ENCODE measurements around the gene TRRAP. TPM values are rescaled to one million over a fixed set of nuclear protein-coding genes. Genes with fewer than 3 reads are reported as not detected.

TRRAP gene
- total and polyA plus RNA-seq, 2 experiments from 2014 or later = 14.9 to 58.7 TPM

DNA sequence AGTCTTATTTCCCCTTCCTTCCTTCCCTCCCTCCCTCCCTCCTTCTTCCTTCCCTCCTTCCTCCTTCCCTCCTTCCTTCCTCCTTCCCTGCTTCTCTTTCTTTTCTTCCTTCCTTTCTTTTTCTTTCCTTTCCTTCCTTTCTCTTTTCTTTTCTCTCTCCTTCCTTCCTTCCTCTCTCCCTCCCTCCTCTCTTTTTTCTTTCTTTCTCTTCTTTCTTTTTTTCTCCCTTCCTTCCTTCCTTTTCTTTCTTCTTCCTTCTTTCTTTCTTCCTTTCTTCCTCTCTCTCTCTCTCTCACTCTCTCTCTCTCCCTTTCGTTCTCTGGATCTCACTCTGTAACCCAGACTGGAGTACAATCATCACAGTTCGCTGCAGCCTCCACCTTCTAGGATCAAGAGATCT, 14.7 kb upstream of the TRRAP start (continued):
- TF ChIP-seq, protein P1, sequence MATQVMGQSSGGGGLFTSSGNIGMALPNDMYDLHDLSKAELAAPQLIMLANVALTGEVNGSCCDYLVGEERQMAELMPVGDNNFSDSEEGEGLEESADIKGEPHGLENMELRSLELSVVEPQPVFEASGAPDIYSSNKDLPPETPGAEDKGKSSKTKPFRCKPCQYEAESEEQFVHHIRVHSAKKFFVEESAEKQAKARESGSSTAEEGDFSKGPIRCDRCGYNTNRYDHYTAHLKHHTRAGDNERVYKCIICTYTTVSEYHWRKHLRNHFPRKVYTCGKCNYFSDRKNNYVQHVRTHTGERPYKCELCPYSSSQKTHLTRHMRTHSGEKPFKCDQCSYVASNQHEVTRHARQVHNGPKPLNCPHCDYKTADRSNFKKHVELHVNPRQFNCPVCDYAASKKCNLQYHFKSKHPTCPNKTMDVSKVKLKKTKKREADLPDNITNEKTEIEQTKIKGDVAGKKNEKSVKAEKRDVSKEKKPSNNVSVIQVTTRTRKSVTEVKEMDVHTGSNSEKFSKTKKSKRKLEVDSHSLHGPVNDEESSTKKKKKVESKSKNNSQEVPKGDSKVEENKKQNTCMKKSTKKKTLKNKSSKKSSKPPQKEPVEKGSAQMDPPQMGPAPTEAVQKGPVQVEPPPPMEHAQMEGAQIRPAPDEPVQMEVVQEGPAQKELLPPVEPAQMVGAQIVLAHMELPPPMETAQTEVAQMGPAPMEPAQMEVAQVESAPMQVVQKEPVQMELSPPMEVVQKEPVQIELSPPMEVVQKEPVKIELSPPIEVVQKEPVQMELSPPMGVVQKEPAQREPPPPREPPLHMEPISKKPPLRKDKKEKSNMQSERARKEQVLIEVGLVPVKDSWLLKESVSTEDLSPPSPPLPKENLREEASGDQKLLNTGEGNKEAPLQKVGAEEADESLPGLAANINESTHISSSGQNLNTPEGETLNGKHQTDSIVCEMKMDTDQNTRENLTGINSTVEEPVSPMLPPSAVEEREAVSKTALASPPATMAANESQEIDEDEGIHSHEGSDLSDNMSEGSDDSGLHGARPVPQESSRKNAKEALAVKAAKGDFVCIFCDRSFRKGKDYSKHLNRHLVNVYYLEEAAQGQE (IDR thresholded peaks at IDR 0.05; ENCODE audit: unreplicated experiment) = no peak
- TF ChIP-seq EZH2phosphoT487 (IDR thresholded peaks at IDR 0.05; ENCODE audit: unreplicated experiment) (no peak), ZNF331 (CRISPR knock-in tag; IDR thresholded peaks at IDR 0.05; ENCODE audit: low read depth) (no peak), ZNF114 (CRISPR knock-in tag; IDR thresholded peaks at IDR 0.05) (no peak), CREB1 (CRISPR knock-in tag; IDR thresholded peaks at IDR 0.05; ENCODE audit: low read depth) (no peak), STAT1 (IDR thresholded peaks at IDR 0.05; ENCODE audit: unreplicated experiment) (no peak), EZH2 (IDR thresholded peaks at IDR 0.05; ENCODE audit: low read depth, unreplicated experiment) (no peak)

DNA sequence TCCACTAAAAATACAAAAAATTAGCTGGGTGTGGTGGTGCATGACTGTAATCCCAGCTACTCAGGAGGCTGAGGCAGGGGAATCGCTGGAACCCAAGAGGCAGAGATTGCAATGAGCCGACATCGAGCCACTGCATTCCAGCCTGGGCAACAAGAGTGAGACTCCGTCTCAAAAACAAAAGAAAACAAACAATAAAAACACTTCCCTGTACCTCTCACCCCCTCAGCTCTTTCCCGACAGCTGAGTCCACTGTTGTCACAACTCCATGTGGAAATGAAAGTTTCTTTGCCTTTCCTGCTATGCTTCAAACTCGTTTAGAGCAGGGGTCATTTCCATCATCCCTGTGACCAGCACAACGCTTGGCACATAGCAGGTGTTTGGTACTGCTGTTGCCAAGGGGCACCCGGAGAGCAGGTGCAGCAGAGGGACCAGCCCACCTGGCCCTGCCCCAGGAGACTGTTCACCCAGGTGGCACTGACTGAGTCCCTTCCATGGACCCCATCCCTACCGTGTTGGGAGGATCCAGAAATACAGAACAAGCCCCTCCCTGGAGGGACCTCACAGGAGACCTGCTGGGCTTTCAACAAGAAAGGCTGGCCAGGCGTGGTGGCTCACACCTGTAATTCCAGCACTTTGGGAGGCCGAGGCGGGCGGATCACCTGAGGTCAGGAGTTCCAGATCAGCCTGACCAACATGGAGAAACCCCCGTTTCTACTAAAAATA, 13.4 kb upstream of the TRRAP start:
- Histone ChIP-seq H3K36me3 (ENCODE audit: insufficient read depth) (no peaks in the 10 kb centered on the region), H3K9me2 (ENCODE audit: insufficient read depth) (no peaks in the 10 kb centered on the region), H3F3A (replicated peaks; ENCODE audit: low read depth) (no peaks in the 10 kb centered on the region), H3K4me1 (ENCODE audit: insufficient read depth) (peaks cover 5% of the 10 kb centered on the region; the same call in 1 of the 2 replicates), H4K20me1 (replicated peaks; ENCODE audit: insufficient read depth) (no peaks in the 10 kb centered on the region), H3K27ac (ENCODE audit: low read depth) (no peak overlapping the region), H3K27me3 (ENCODE audit: insufficient read depth) (peaks cover 19% of the 10 kb centered on the region), H3K4me2 (no peak overlapping the region), H2AFZ (no peak overlapping the region), H3K4me3 (no peak overlapping the region), H3K79me2 (replicated peaks; ENCODE audit: insufficient read depth) (no peaks in the 10 kb centered on the region)
- no peak for DNase-seq (ENCODE audit: low spot score)
- no peaks in the 10 kb centered on the region for H3K9me3 Mint-ChIP-seq
- ATAC-seq = no peak
- H3K27ac Mint-ChIP-seq = no peak overlapping the region
- H3K4me1 Mint-ChIP-seq = peaks cover 3% of the 10 kb centered on the region; the same call in 2 of the 3 replicates
- H3K4me3 Mint-ChIP-seq = no peak overlapping the region
- H3K27me3 Mint-ChIP-seq (ENCODE audit: insufficient read depth, low read depth, poor library complexity) = peaks cover 19% of the 10 kb centered on the region
- no peaks in the 10 kb centered on the region; the same call in 2 of the 3 replicates for H3K36me3 Mint-ChIP-seq (ENCODE audit: low read depth)
- TF ChIP-seq POLR2AphosphoS5 (IDR thresholded peaks at IDR 0.05; ENCODE audit: low read depth) (no peak), EZH2 (IDR thresholded peaks at IDR 0.05; ENCODE audit: low read depth, unreplicated experiment) (no peak), CREB1 (CRISPR knock-in tag; IDR thresholded peaks at IDR 0.05; ENCODE audit: low read depth) (no peak), STAT1 (IDR thresholded peaks at IDR 0.05; ENCODE audit: unreplicated experiment) (no peak)
- TF ChIP-seq, protein P2, sequence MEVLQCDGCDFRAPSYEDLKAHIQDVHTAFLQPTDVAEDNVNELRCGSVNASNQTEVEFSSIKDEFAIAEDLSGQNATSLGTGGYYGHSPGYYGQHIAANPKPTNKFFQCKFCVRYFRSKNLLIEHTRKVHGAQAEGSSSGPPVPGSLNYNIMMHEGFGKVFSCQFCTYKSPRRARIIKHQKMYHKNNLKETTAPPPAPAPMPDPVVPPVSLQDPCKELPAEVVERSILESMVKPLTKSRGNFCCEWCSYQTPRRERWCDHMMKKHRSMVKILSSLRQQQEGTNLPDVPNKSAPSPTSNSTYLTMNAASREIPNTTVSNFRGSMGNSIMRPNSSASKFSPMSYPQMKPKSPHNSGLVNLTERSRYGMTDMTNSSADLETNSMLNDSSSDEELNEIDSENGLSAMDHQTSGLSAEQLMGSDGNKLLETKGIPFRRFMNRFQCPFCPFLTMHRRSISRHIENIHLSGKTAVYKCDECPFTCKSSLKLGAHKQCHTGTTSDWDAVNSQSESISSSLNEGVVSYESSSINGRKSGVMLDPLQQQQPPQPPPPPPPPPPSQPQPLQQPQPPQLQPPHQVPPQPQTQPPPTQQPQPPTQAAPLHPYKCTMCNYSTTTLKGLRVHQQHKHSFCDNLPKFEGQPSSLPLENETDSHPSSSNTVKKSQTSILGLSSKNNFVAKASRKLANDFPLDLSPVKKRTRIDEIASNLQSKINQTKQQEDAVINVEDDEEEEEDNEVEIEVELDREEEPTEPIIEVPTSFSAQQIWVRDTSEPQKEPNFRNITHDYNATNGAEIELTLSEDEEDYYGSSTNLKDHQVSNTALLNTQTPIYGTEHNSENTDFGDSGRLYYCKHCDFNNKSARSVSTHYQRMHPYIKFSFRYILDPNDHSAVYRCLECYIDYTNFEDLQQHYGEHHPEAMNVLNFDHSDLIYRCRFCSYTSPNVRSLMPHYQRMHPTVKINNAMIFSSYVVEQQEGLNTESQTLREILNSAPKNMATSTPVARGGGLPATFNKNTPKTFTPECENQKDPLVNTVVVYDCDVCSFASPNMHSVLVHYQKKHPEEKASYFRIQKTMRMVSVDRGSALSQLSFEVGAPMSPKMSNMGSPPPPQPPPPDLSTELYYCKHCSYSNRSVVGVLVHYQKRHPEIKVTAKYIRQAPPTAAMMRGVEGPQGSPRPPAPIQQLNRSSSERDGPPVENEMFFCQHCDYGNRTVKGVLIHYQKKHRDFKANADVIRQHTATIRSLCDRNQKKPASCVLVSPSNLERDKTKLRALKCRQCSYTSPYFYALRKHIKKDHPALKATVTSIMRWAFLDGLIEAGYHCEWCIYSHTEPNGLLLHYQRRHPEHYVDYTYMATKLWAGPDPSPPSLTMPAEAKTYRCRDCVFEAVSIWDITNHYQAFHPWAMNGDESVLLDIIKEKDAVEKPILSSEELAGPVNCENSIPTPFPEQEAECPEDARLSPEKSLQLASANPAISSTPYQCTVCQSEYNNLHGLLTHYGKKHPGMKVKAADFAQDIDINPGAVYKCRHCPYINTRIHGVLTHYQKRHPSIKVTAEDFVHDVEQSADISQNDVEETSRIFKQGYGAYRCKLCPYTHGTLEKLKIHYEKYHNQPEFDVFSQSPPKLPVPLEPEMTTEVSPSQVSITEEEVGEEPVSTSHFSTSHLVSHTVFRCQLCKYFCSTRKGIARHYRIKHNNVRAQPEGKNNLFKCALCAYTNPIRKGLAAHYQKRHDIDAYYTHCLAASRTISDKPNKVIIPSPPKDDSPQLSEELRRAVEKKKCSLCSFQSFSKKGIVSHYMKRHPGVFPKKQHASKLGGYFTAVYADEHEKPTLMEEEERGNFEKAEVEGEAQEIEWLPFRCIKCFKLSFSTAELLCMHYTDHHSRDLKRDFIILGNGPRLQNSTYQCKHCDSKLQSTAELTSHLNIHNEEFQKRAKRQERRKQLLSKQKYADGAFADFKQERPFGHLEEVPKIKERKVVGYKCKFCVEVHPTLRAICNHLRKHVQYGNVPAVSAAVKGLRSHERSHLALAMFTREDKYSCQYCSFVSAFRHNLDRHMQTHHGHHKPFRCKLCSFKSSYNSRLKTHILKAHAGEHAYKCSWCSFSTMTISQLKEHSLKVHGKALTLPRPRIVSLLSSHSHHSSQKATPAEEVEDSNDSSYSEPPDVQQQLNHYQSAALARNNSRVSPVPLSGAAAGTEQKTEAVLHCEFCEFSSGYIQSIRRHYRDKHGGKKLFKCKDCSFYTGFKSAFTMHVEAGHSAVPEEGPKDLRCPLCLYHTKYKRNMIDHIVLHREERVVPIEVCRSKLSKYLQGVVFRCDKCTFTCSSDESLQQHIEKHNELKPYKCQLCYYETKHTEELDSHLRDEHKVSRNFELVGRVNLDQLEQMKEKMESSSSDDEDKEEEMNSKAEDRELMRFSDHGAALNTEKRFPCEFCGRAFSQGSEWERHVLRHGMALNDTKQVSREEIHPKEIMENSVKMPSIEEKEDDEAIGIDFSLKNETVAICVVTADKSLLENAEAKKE (CRISPR knock-in tag; IDR thresholded peaks at IDR 0.05) = no peak
- TF ChIP-seq, protein P3, sequence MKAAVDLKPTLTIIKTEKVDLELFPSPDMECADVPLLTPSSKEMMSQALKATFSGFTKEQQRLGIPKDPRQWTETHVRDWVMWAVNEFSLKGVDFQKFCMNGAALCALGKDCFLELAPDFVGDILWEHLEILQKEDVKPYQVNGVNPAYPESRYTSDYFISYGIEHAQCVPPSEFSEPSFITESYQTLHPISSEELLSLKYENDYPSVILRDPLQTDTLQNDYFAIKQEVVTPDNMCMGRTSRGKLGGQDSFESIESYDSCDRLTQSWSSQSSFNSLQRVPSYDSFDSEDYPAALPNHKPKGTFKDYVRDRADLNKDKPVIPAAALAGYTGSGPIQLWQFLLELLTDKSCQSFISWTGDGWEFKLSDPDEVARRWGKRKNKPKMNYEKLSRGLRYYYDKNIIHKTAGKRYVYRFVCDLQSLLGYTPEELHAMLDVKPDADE (IDR thresholded peaks at IDR 0.05) = no peak

Data from GM23338 (cell line).